Gastrocnemius medialis (tissue), 4 donors: Measurements from ENCODE around the gene SUCLA2. TPM values are rescaled to one million over a fixed set of nuclear protein-coding genes. Genes with fewer than 3 reads are reported as not detected.

Experiments
- ATAC-seq, 2 donors: fragments of 150-250 bp; one replicate each; pipeline ENCODE4 v1.9.1; 2016
- DNase-seq, 2 donors: peaks; one replicate each; pipeline ENCODE4 v3.0.0-alpha.2; 2019
- H3K27ac ChIP-seq, 4 donors: fragments of 200-600 bp; sonication (generic); 1 replicate in 1 of 4; 2 replicates in 3 of 4; pipeline ENCODE4 v1.5.1; 2016 to 2018; ENCODE audit warnings: mild to moderate bottlenecking in 2 of 4, moderate library complexity in 1 of 4
- H3K27me3 ChIP-seq, 3 donors: fragments of 200-600 bp; sonication (generic) in 2 of 3; 1 replicate in 1 of 3; 2 replicates in 2 of 3; pipeline versions ENCODE4 v1.5.1 to v1.6.0; 2016 to 2019; ENCODE audit warnings: mild to moderate bottlenecking in 1 of 3, moderate library complexity in 1 of 3
- H3K36me3 ChIP-seq, 2 donors: fragments of 200-600 bp; sonication (generic) in 1 of 2; one replicate each; pipeline ENCODE4 v1.5.1; 2017 to 2018
- H3K4me1 ChIP-seq, 2 donors: fragments of 200-600 bp; sonication (generic) in 1 of 2; one replicate each; pipeline ENCODE4 v1.5.1; 2016 to 2017; ENCODE audit warnings: mild to moderate bottlenecking in 2 of 2
- H3K4me3 ChIP-seq, 4 donors: fragments of 200-600 bp; sonication (generic) in 3 of 4; 1 replicate in 1 of 4; 2 replicates in 3 of 4; pipeline ENCODE4 v1.5.1; 2016 to 2019; ENCODE audit warnings: mild to moderate bottlenecking in 2 of 4
- H3K9me3 ChIP-seq, 3 donors: fragments of 200-600 bp; sonication (generic) in 2 of 3; 1 replicate in 1 of 3; 2 replicates in 2 of 3; pipeline ENCODE4 v1.5.1; 2016 to 2019
- CTCF ChIP-seq, 5 experiments: fragments of 450-650 bp in 3 of 5; fragments of 200-600 bp in 2 of 5; sonication (generic) in 2 of 5; IDR thresholded peaks in 4 of 5; conservative IDR thresholded peaks in 1 of 5; 1 replicate in 4 of 5; 2 replicates in 1 of 5; pipeline ENCODE4 v1.5.1; 2016 to 2019; ENCODE audit warnings: antibody characterized with exemption in 5 of 5, mild to moderate bottlenecking in 3 of 5, moderate library complexity in 3 of 5
- POLR2A ChIP-seq, 2 donors: fragments of 450-650 bp; IDR thresholded peaks; one replicate each; pipeline ENCODE4 v1.6.1; 2017; ENCODE audit warnings: antibody characterized with exemption in 2 of 2, mild to moderate bottlenecking in 2 of 2, moderate library complexity in 2 of 2
- in situ Hi-C, 4 donors: fragments of 200-750 bp; cut with MboI; loops; one replicate each; pipeline versions ENCODE4 v1.15.0 to v1.8.0; 2017; ENCODE audit warnings: low sequenced_read_pairs in 4 of 4
- intact Hi-C: fragments of 100-400 bp; cut with DNase I; formaldehyde crosslinking; loops from one replicate; pipeline ENCODE4 v1.15.1; 2023; ENCODE audit warnings: low total_unique reads
- total RNA-seq, 4 donors: library from RNA; depleted of rRNA; stranded (reverse); fragments of >200 nt; gene quantifications; one replicate each; pipeline versions ENCODE4 v1.1.0 to v1.2.3, GENCODE V29; 2016

The SUCLA2 gene
- total RNA-seq, 4 donors from 2014 or later: 82.2 to 142 (median 97.0) TPM

- DNase-seq (no peak), ATAC-seq (no peak)
- no peaks in the 10 kb centered on the region for H3K27me3 ChIP-seq
- no peak overlapping the region for H3K4me3 ChIP-seq
- intact Hi-C loops: no loop called here
- TF ChIP-seq CTCF (IDR thresholded peaks at IDR 0.05 in 4 of 5, conservative IDR thresholded peaks at IDR 0.05 in 1 of 5) (no peak), POLR2A (IDR thresholded peaks at IDR 0.05) (no peak)
- no peaks in the 10 kb centered on the region for H3K4me1 ChIP-seq
- peaks cover 0 to 58% of the 10 kb centered on the region in 2 donors for H3K36me3 ChIP-seq
- no peaks in the 10 kb centered on the region for H3K9me3 ChIP-seq
- H3K27ac ChIP-seq: no peak overlapping the region
- in situ Hi-C loops: no loop called here
These were observed 36.2 kb downstream of the SUCLA2 start for GRCh38 chr13:47964863-47965262.

GRCh38 chr13:47962237-47962636, 38.8 kb downstream of the SUCLA2 start:
- intact Hi-C loops (no loop called here), in situ Hi-C loops (no loop called here)
- H3K27ac ChIP-seq: no peak overlapping the region
- TF ChIP-seq CTCF (IDR thresholded peaks at IDR 0.05 in 4 of 5, conservative IDR thresholded peaks at IDR 0.05 in 1 of 5): no peak
- no peak for TF ChIP-seq POLR2A (IDR thresholded peaks at IDR 0.05)
- H3K36me3 ChIP-seq: peaks cover 0 to 41% of the 10 kb centered on the region in 2 donors
- DNase-seq: no peak
- no peaks in the 10 kb centered on the region for H3K27me3 ChIP-seq
- no peak overlapping the region for H3K4me3 ChIP-seq
- H3K4me1 ChIP-seq: no peaks in the 10 kb centered on the region
- no peak for ATAC-seq
- no peaks in the 10 kb centered on the region for H3K9me3 ChIP-seq

- Histone ChIP-seq H3K9me3 (no peaks in the 10 kb centered on the region), H3K4me1 (no peaks in the 10 kb centered on the region), H3K4me3 (no peak overlapping the region), H3K36me3 (peaks cover 0 to 19% of the 10 kb centered on the region in 2 donors), H3K27me3 (no peaks in the 10 kb centered on the region), H3K27ac (no peak overlapping the region)
- TF ChIP-seq CTCF (IDR thresholded peaks at IDR 0.05 in 4 of 5, conservative IDR thresholded peaks at IDR 0.05 in 1 of 5): no peak
- TF ChIP-seq POLR2A (IDR thresholded peaks at IDR 0.05): no peak
- no peak for ATAC-seq
- intact Hi-C loops: no loop called here
- in situ Hi-C loops: no loop called here
- DNase-seq: no peak
These were observed 41.4 kb downstream of the SUCLA2 start for GRCh38 chr13:47959468-47960247.

- ATAC-seq (no peak), DNase-seq (no peak)
- H3K9me3 ChIP-seq: no peaks in the 10 kb centered on the region
- H3K27me3 ChIP-seq: no peaks in the 10 kb centered on the region
- TF ChIP-seq POLR2A (IDR thresholded peaks at IDR 0.05): no peak
- no peak for TF ChIP-seq CTCF (IDR thresholded peaks at IDR 0.05 in 4 of 5, conservative IDR thresholded peaks at IDR 0.05 in 1 of 5)
- no peak overlapping the region for H3K27ac ChIP-seq
- in situ Hi-C loops: no loop called here
- intact Hi-C loops: no loop called here
- H3K4me3 ChIP-seq: no peak overlapping the region
- H3K4me1 ChIP-seq: no peaks in the 10 kb centered on the region
- H3K36me3 ChIP-seq: peaks cover 4 to 16% of the 10 kb centered on the region in 2 donors
These were observed 44.0 kb downstream of the SUCLA2 start for GRCh38 chr13:47957073-47957472.
